Trophoblast cell (in vitro differentiated cells and primary cell): ENCODE measurements around the gene SLC6A11.

ENCODE experiments used
- DNase-seq, 2 donors: peaks; one replicate each; pipeline ENCODE4 v3.0.0-alpha.2; 2016
- H2AFZ ChIP-seq: 2 replicates; pipeline ENCODE4 v1.6.1; 2013; ENCODE audit warnings: low read length, moderate library complexity, mild to moderate bottlenecking; ENCODE audit not compliant: insufficient read depth, poor library complexity
- H2AK5ac ChIP-seq: 2 replicates; pipeline ENCODE4 v1.6.1; 2013; ENCODE audit warnings: mild to moderate bottlenecking, low read length
- H2BK120ac ChIP-seq: 2 replicates; pipeline ENCODE4 v1.6.1; 2013; ENCODE audit warnings: low read length, mild to moderate bottlenecking, moderate library complexity; ENCODE audit not compliant: insufficient read depth, poor library complexity
- H2BK12ac ChIP-seq: 2 replicates; pipeline ENCODE4 v1.6.1; 2013; ENCODE audit warnings: mild to moderate bottlenecking, low read length, moderate library complexity
- H2BK5ac ChIP-seq: 2 replicates; pipeline ENCODE4 v1.6.1; 2013; ENCODE audit warnings: low read length, low read depth, moderate library complexity, mild to moderate bottlenecking; ENCODE audit not compliant: poor library complexity
- H3K14ac ChIP-seq: 2 replicates; pipeline ENCODE4 v1.6.1; 2013; ENCODE audit warnings: mild to moderate bottlenecking, low read length
- H3K18ac ChIP-seq: 2 replicates; pipeline ENCODE4 v1.6.1; 2013; ENCODE audit warnings: mild to moderate bottlenecking, low read length
- H3K23ac ChIP-seq: 2 replicates; pipeline ENCODE4 v1.6.1; 2013; ENCODE audit warnings: low read length
- H3K27ac ChIP-seq: 2 replicates; pipeline ENCODE4 v1.5.1; 2013; ENCODE audit warnings: low read depth, mild to moderate bottlenecking, inconsistent platforms, low read length, moderate library complexity
- H3K27me3 ChIP-seq: 2 replicates; pipeline ENCODE4 v1.6.1; 2013; ENCODE audit warnings: inconsistent platforms, mild to moderate bottlenecking, low read length, moderate library complexity; ENCODE audit not compliant: insufficient read depth
- H3K36me3 ChIP-seq, 2 experiments: 1 replicate in 1 of 2; 2 replicates in 1 of 2; pipeline ENCODE4 v1.6.1; 2013; ENCODE audit warnings: low read length in 2 of 2, mild to moderate bottlenecking in 2 of 2, moderate library complexity in 1 of 2; ENCODE audit not compliant: insufficient read depth in 2 of 2, control insufficient read depth in 1 of 2
- H3K4ac ChIP-seq: 2 replicates; pipeline ENCODE4 v1.6.1; 2013; ENCODE audit warnings: low read depth, mild to moderate bottlenecking, low read length, moderate library complexity
- H3K4me1 ChIP-seq, 2 experiments: 1 replicate in 1 of 2; 2 replicates in 1 of 2; pipeline ENCODE4 v1.6.1; 2013; ENCODE audit warnings: low read length in 2 of 2, mild to moderate bottlenecking in 2 of 2, moderate library complexity in 1 of 2; ENCODE audit not compliant: insufficient read depth in 2 of 2, control insufficient read depth in 1 of 2
- H3K4me2 ChIP-seq: 2 replicates; pipeline ENCODE4 v1.6.1; 2013; ENCODE audit warnings: inconsistent platforms, mild to moderate bottlenecking, low read length, moderate library complexity
- H3K4me3 ChIP-seq: 2 replicates; pipeline ENCODE4 v1.5.1; 2013; ENCODE audit warnings: mild to moderate bottlenecking, low read depth, low read length, inconsistent platforms
- H3K79me1 ChIP-seq: one replicate; pipeline ENCODE4 v1.6.1; 2013; ENCODE audit warnings: low read length
- H3K79me2 ChIP-seq: 2 replicates; pipeline ENCODE4 v1.6.1; 2013; ENCODE audit warnings: low read length, mild to moderate bottlenecking; ENCODE audit not compliant: control insufficient read depth, insufficient read depth, poor library complexity
- H3K9ac ChIP-seq: 2 replicates; pipeline ENCODE4 v1.6.1; 2013; ENCODE audit warnings: mild to moderate bottlenecking, low read length
- H3K9me3 ChIP-seq: 2 replicates; pipeline ENCODE4 v1.6.1; 2013; ENCODE audit warnings: low read depth, mild to moderate bottlenecking, control low read depth, inconsistent platforms, low read length; ENCODE audit not compliant: insufficient read depth
- H4K12ac ChIP-seq: 2 replicates; pipeline ENCODE4 v1.6.1; 2013; ENCODE audit warnings: low read depth, mild to moderate bottlenecking, low read length, moderate library complexity
- H4K8ac ChIP-seq: 2 replicates; pipeline ENCODE4 v1.6.1; 2013; ENCODE audit warnings: low read depth, mild to moderate bottlenecking, low read length, moderate library complexity
- H4K91ac ChIP-seq: one replicate; pipeline ENCODE4 v1.6.1; 2013; ENCODE audit warnings: low read depth, mild to moderate bottlenecking, low read length, moderate library complexity
- WGBS: extraction: QIAGEN DNeasy Blood & Tissue Kit; methylation state at CpG from one replicate; pipeline ENCODE4 v1.1.7; 2013; ENCODE audit warnings: missing lambda C conversion rate; ENCODE audit not compliant: insufficient read length, insufficient coverage; ENCODE audit errors: extremely low coverage; 5-methylcytosine and 5-hydroxymethylcytosine counted together

The SLC6A11 gene

GRCh38 chr3:10981961-10982360 lies 165.9 kb downstream of the SLC6A11 start:
- Histone ChIP-seq H3K9me3 (no peaks in the 10 kb centered on the region), H4K12ac (no peak overlapping the region), H3K4me3 (no peak overlapping the region), H3K27ac (no peak overlapping the region), H3K23ac (no peak overlapping the region), H3K14ac (no peak overlapping the region), H2BK120ac (no peak overlapping the region), H3K36me3 (no peaks in the 10 kb centered on the region), H3K4ac (no peak overlapping the region), H3K4me1 (no peaks in the 10 kb centered on the region), H3K9ac (no peak overlapping the region), H4K91ac (no peak overlapping the region), H3K79me2 (no peaks in the 10 kb centered on the region), H2BK12ac (no peak overlapping the region), H3K27me3 (no peaks in the 10 kb centered on the region), H2BK5ac (no peak overlapping the region), H2AFZ (no peak overlapping the region), H2AK5ac (no peak overlapping the region), H3K79me1 (no peaks in the 10 kb centered on the region), H4K8ac (no peak overlapping the region), H3K18ac (no peak overlapping the region), H3K4me2 (no peak overlapping the region)
- peak; percentile 30 to 69 for DNase-seq
- no CpG with 5 or more reads among the region's 5 CpGs for WGBS

GRCh38 chr3:10982782-10983181 lies 166.8 kb downstream of the SLC6A11 start:
- Histone ChIP-seq H3K4ac (no peak overlapping the region), H3K9me3 (no peaks in the 10 kb centered on the region), H2BK5ac (no peak overlapping the region), H3K14ac (no peak overlapping the region), H3K79me1 (no peaks in the 10 kb centered on the region), H3K9ac (no peak overlapping the region), H2AFZ (no peak overlapping the region), H3K27me3 (no peaks in the 10 kb centered on the region), H2BK12ac (no peak overlapping the region), H4K91ac (no peak overlapping the region), H4K8ac (no peak overlapping the region), H2AK5ac (no peak overlapping the region), H4K12ac (no peak overlapping the region), H3K4me2 (no peak overlapping the region), H3K4me3 (no peak overlapping the region), H3K79me2 (no peaks in the 10 kb centered on the region), H3K23ac (no peak overlapping the region), H3K18ac (no peak overlapping the region), H3K27ac (no peak overlapping the region), H3K36me3 (no peaks in the 10 kb centered on the region), H3K4me1 (no peaks in the 10 kb centered on the region), H2BK120ac (no peak overlapping the region)
- WGBS, result no CpG with 5 or more reads among the region's 4 CpGs
- DNase-seq, result peak; percentile 49 to 90

- H2BK12ac ChIP-seq, result no peak overlapping the region
- no peak overlapping the region for H3K4ac ChIP-seq
- H3K79me1 ChIP-seq, result no peaks in the 10 kb centered on the region
- H3K27me3 ChIP-seq, result no peaks in the 10 kb centered on the region
- peak; percentile 48 to 82 for DNase-seq
- no peak overlapping the region for H2BK5ac ChIP-seq
- H3K4me1 ChIP-seq, result no peaks in the 10 kb centered on the region
- no peak overlapping the region for H2AK5ac ChIP-seq
- H3K4me2 ChIP-seq, result no peak overlapping the region
- H4K12ac ChIP-seq, result no peak overlapping the region
- H2BK120ac ChIP-seq, result no peak overlapping the region
- H3K9ac ChIP-seq, result no peak overlapping the region
- H3K4me3 ChIP-seq, result no peak overlapping the region
- H3K18ac ChIP-seq, result no peak overlapping the region
- H3K79me2 ChIP-seq, result no peaks in the 10 kb centered on the region
- H3K23ac ChIP-seq, result no peak overlapping the region
- H4K91ac ChIP-seq, result no peak overlapping the region
- no peaks in the 10 kb centered on the region for H3K36me3 ChIP-seq
- no peak overlapping the region for H3K27ac ChIP-seq
- WGBS, result no CpG with 5 or more reads among the region's 7 CpGs
- H3K14ac ChIP-seq, result no peak overlapping the region
- H2AFZ ChIP-seq, result no peak overlapping the region
- H3K9me3 ChIP-seq, result no peaks in the 10 kb centered on the region
- H4K8ac ChIP-seq, result no peak overlapping the region
Observed at GRCh38 chr3:10983219-10983916, 167.3 kb downstream of the SLC6A11 start.

- WGBS, result no CpG with 5 or more reads among the region's 1 CpG
- Histone ChIP-seq H3K36me3 (no peaks in the 10 kb centered on the region), H3K18ac (no peak overlapping the region), H2BK5ac (no peak overlapping the region), H3K79me2 (no peaks in the 10 kb centered on the region), H3K4me2 (no peak overlapping the region), H3K4me3 (no peak overlapping the region), H3K4ac (no peak overlapping the region), H2BK12ac (no peak overlapping the region), H4K8ac (no peak overlapping the region), H3K14ac (no peak overlapping the region), H4K12ac (no peak overlapping the region), H3K9ac (no peak overlapping the region), H2BK120ac (no peak overlapping the region), H3K79me1 (no peaks in the 10 kb centered on the region), H3K9me3 (no peaks in the 10 kb centered on the region), H3K23ac (no peak overlapping the region), H3K27ac (no peak overlapping the region), H4K91ac (no peak overlapping the region), H2AK5ac (no peak overlapping the region), H2AFZ (no peak overlapping the region), H3K4me1 (no peaks in the 10 kb centered on the region), H3K27me3 (peaks cover 2% of the 10 kb centered on the region)
- DNase-seq, result peak; percentile 77 to 98
Observed at GRCh38 chr3:10984371-10984896, 168.4 kb downstream of the SLC6A11 start.
